LNCaP clone FGC (cell line): Measurements from ENCODE around the gene TTC22.

Source experiments
- DNase-seq: peaks from one replicate; pipeline ENCODE4 v3.0.0-alpha.2; 2011; ENCODE audit warnings: low read depth
- H3K4me3 ChIP-seq: 2 replicates; pipeline ENCODE4 v1.5.1; 2011; ENCODE audit warnings: mild to moderate bottlenecking, low read depth, low read length, control low read depth
- CTCF ChIP-seq: IDR thresholded peaks from 2 replicates; pipeline ENCODE4 v1.5.1; 2012; ENCODE audit warnings: mild to moderate bottlenecking; ENCODE audit not compliant: control insufficient read depth, insufficient read depth; ENCODE audit errors: extremely low read depth

TTC22 gene

GRCh38 chr1:54742282-54742681, 58.8 kb downstream of the TTC22 start:
- TF ChIP-seq CTCF = no peak
- DNase-seq = no peak
- H3K4me3 ChIP-seq = no peak overlapping the region

- no peak for DNase-seq
- H3K4me3 ChIP-seq = no peak overlapping the region
- no peak for TF ChIP-seq CTCF
These were observed 59.6 kb downstream of the TTC22 start for GRCh38 chr1:54741531-54741930.

GRCh38 chr1:54738244-54738643, 62.9 kb downstream of the TTC22 start:
- DNase-seq = no peak
- TF ChIP-seq CTCF = no peak
- H3K4me3 ChIP-seq = no peak overlapping the region

GRCh38 chr1:54736685-54737084, 64.4 kb downstream of the TTC22 start:
- no peak for TF ChIP-seq CTCF
- no peak overlapping the region for H3K4me3 ChIP-seq
- DNase-seq = no peak
